HS-5 (cell line): ENCODE results near the gene PLEKHA8.

Source experiments
- DNase-seq: peaks from one replicate; pipeline ENCODE4 v3.0.0-alpha.2; 2012; ENCODE audit warnings: low read depth

Gene PLEKHA8

DNA sequence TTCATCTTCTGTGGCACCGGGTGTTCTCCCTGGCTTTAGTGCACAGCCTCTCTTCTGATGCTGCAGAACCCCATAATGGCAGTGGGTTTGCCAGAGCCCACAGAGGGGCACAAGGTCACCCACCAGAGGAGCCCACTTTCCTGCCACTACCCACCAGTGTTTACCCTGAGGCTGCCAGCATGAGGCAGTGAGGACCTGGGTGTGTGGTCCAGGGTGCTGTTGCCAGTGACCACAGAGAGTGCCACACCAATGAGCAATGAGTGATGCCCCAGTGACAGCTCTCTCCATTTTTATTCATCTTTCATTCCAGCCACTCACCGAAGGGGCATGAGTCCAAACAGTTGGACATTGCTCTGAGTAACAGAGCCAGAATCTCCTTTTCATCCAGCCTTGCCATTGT, 141.4 kb downstream of the PLEKHA8 start:
- DNase-seq: peak; percentile 32

DNA sequence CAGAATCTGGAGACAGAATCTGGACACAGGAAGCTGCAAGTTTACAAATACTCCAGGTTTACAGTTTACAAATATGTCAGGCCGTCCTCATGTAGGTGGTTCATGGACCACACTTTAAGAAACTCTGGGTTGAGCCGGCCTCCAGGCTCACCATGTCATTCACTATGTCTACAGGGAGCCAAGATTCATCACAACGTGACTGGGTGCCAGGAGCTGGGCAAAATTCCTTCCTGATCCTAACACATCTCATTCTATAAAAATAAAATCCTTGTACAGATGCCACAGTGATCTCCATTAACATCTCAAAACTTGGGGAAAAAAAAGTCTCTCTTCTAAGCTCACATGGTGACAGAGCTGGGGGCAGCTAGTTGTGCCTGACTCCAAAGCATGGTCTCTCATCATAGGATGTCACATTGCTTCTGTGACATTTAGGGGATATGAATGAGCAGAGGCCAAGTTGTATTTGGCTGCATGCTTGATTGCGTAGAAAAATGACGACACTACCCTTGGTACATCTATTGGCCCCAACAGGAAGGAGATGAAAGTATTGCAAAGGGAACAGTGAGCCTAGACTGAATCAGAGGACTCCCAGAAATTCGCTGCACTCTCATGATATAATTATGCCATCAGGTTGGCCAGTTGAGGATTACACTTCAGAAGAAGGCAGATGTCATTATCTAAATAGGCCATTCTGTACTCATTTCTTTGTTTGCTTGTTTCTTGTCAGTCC, 142.4 kb downstream of the PLEKHA8 start:
- no peak for DNase-seq

DNA sequence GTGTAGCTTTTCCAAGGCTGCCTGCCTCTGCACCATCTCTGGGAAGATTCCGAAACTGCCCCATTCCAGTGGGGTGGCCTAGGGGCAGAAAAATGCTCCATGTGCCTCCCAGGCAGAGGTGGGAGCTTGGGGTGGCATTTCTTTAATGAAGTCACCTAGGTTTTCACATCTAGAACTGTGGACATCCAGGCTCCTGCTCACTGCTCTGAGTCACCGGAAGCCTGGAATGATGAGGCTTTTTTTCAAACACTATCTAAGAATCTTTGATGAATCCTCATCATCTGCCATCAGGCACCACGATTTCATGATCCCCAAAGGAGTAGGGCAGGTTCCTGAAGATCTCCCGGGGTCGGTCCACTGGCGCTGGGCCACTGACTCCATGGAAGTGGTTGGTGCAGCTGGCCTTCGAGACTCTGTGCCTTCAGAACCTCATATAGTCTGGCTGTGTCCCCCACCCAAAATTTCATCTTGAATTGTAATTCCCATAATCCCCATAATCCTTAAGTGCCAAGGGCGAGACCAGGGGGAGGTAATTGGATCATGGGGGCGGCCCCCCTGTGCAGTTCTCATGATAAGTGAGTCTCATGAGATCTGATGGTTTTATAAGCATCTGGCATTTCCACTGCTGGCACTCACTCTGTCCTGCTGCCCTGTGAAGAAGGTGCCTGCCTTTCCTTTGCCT, 143.7 kb downstream of the PLEKHA8 start:
- DNase-seq: peak; percentile 40

GRCh38 chr7:30172451-30172850, 144.2 kb downstream of the PLEKHA8 start:
- DNase-seq: no peak

- DNase-seq: no peak
Measured at GRCh38 chr7:30173058-30173897, 145.1 kb downstream of the PLEKHA8 start.

DNA sequence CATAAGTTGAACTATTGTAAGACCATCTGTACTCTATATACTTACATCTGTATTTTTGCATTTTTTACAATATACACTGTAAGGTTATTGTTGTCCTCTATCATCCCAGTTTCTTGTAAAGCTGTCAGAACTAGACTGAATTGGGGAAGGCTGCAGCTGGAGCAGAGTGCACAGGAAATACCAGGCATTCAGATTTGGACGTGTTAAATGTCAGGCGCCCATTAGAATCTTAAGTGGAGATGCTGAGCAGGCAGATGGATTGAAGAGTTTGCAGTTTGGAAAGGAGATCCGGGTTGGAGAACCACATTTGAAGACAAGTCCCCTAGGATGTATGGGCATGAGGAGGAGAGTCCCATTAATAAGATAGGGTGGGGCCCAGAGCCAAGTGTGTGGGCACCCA, 147.0 kb downstream of the PLEKHA8 start:
- DNase-seq: no peak

DNA sequence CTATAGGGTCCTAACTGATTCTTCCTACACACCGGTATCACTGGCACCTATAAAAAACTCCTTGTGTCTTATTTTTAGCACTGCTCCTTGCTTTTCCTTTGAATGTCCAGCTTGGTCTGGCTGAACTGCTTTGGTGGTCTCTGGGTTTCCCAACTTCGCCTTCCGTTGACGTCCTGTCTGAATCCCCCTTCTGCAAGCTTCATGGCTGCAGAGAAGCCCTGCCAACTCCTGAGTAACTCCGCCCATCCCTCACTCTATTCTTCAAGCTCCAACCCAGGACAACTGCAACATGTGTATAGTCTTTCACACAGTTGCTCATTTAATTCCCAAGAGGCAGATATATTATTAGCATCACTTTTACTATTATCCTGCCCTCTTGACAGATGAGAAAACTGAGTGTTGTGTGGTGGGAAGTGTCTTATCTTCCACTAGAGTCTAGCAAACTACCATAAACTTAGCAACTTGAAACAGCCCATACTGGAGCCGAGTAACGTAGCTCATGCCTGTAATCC, 147.5 kb downstream of the PLEKHA8 start:
- no peak for DNase-seq

GRCh38 chr7:30176463-30177109, 148.4 kb downstream of the PLEKHA8 start:
- DNase-seq: no peak

DNA sequence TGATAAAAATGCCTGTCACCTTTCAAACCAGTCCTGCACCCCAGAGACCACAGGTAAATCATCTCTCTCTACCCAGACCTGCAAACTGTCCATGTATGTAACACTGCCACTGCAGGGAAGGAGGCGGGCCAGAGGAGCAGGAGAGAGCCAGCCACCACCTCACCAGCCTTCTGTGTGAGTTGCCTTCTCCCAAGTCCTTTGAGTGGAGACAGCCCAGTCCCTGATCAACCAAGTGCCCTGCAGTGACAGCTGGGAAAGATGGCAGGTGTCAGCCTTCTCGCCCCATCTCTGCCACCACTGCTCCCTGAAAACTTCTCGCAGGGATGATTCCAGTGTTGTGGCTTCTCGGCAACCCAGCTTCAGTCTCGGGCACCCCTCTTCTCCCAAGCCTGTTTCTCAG, 149.0 kb downstream of the PLEKHA8 start:
- no peak for DNase-seq

DNA sequence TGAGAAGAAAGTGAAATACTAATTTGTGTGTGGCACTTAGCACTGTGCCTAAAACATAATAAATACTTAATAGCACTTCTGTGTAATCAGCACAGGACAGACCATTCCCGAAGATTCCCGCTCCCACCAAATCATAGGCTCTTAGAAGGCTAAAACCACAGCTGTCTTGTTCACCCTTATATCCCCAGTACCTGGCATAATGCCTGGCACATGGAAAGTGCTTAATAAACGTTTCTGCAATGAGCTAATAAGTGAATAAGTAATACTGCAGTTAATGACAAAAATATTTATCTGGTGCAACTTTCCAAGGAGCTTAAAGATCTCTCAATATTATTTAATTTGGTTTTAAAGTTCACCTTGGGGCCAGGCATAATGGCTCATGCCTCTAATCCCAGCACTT, 149.8 kb downstream of the PLEKHA8 start:
- no peak for DNase-seq

GRCh38 chr7:30178748-30179436, 150.7 kb downstream of the PLEKHA8 start:
- no peak for DNase-seq
